Measurements from ENCODE around the gene NPY4R2.
"Not testable (repeated sequence)": the region's sequence is repeated elsewhere in the genome, so short reads cannot be mapped to it uniquely, and the experiment has no call there.

GRCh38 chr10:47962785-47963184 lies 44.3 kb downstream of the NPY4R2 start:
- TF ChIP-seq CTCF (IDR thresholded peaks at IDR 0.05; ENCODE audit: low read depth, low read length, poor library complexity, severe bottlenecking); EZH2phosphoT487 (IDR thresholded peaks at IDR 0.05; ENCODE audit: borderline replicate concordance, low read length): not testable (repeated sequence)

All from DOHH2 (cell line).